Right lobe of liver (tissue), 6 donors: ENCODE data around the gene STK11. TPM values are rescaled to one million over a fixed set of nuclear protein-coding genes. Genes with fewer than 3 reads are reported as not detected.

Source experiments
- ATAC-seq, 4 donors: fragments of 200-7000 bp; cut with Tn5 transposase; one replicate each; pipeline ENCODE4 v1.9.1; 2020; ENCODE audit warnings: mild to moderate bottlenecking in 4 of 4, moderate library complexity in 4 of 4
- DNase-seq, 3 donors: peaks; one replicate each; pipeline ENCODE4 v3.0.0-alpha.2; 2020
- H3K27ac ChIP-seq, 3 donors: fragments of 200-600 bp; one replicate each; pipeline ENCODE4 v1.8.0; 2022
- H3K27me3 ChIP-seq, 2 donors: fragments of 200-600 bp; one replicate each; pipeline ENCODE4 v1.8.0; 2022
- H3K36me3 ChIP-seq, 4 donors: fragments of 200-600 bp; sonication (generic) in 1 of 4; one replicate each; pipeline versions ENCODE4 v1.5.1 to v1.8.0; 2017 to 2022; ENCODE audit warnings: control low read depth in 1 of 4
- H3K4me1 ChIP-seq, 4 donors: fragments of 200-600 bp; sonication (generic) in 1 of 4; one replicate each; pipeline versions ENCODE4 v1.5.1 to v1.8.0; 2017 to 2022; ENCODE audit warnings: control low read depth in 1 of 4
- H3K4me3 ChIP-seq, 3 donors: fragments of 200-600 bp; one replicate each; pipeline ENCODE4 v1.8.0; 2022
- H3K9me3 ChIP-seq, 4 donors: fragments of 200-600 bp; sonication (generic) in 1 of 4; one replicate each; pipeline versions ENCODE4 v1.5.1 to v1.8.0; 2017 to 2022; ENCODE audit warnings: control low read depth in 1 of 4
- POLR2A ChIP-seq: fragments of 450-650 bp; IDR thresholded peaks from one replicate; pipeline ENCODE4 v1.6.1; 2017; ENCODE audit warnings: antibody characterized with exemption, mild to moderate bottlenecking
- WGBS: methylation state at CpG from one replicate; pipeline ENCODE4 v1.1.6; 2018; ENCODE audit warnings: low coverage, low lambda C conversion rate; ENCODE audit not compliant: insufficient coverage; ENCODE audit errors: missing lambda C conversion rate; 5-methylcytosine and 5-hydroxymethylcytosine counted together
- intact Hi-C, 2 donors: fragments of 100-400 bp; cut with DNase I; formaldehyde crosslinking; loops; one replicate each; pipeline versions ENCODE4 v1.11.2 to v1.14.1; 2022
- total RNA-seq, 6 experiments: library from RNA; depleted of rRNA in 2 of 6; stranded (reverse); fragments of >200 nt in 2 of 6; fragmentation: NEBNext Ultra II Directional in 3 of 6; extraction: Animal tissue kit (Norgen Biotek cat#: 25700) in 3 of 6; gene quantifications; one replicate each; pipeline versions ENCODE4 v1.1.0 to v1.2.4, GENCODE V29; 2016 to 2023
- TF ChIP-seq, protein P1 (sequence below), 4 donors: fragments of 200-600 bp in 3 of 4; fragments of 450-650 bp in 1 of 4; IDR thresholded peaks; one replicate each; pipeline versions ENCODE4 v1.5.1 to v1.8.0; 2016 to 2022; ENCODE audit warnings: antibody characterized with exemption in 4 of 4, mild to moderate bottlenecking in 2 of 4
- donor health status: DM: no; HTN: yes; CAD: no.
- donor health status: DM: no; HTN: no; CAD: no.
- donor health status: DM: no; HTN: no; CAD: no.
- donor health status: DM: no; HTN: yes; CAD: no.
- donor health status: DM: no; HTN: yes; CAD: no.

STK11 gene
- total RNA-seq, 6 experiments from 2014 or later = 23.8 to 34.0 (median 29.5) TPM

DNA sequence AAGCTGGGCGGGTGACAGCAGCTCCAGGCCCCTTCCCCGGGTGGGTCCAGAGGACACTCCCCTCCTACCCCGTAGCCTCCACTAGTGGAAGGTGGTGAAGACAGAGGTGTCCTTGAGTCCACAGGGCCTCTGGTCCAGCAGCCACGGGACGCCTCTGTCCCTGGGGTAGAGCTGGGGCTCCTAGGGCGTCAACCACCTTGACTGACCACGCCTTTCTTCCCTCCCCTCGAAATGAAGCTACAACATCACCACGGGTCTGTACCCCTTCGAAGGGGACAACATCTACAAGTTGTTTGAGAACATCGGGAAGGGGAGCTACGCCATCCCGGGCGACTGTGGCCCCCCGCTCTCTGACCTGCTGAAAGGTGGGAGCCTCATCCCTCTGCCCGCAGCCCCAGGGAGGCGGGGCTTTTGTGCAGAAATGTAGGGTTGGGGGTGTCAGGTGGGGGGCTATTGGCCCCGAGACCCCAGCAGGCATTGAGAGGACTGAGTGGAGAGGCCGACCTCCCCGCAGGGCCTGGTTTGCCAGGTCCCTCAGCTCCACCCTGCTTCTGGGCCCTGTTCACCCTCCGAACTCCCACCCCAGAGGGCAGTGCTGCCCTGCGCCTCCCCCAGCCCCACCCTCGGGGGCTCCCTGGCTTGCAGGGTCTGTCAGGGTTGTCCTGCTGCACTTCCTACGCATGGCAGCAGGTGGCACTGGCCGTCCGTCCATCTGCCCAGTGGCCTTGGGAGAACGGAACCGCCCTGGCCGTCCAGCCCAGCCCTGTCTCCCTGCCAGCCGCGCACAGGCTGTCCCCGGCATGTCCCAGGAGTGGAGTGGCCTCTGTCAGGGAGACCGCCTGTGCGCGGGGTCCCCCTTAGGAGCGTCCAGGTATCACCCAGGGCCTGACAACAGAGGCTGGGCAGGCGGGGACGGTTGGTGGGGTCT is 15.7 kb downstream of the STK11 start:
- intact Hi-C loops = no loop called here
- DNase-seq (peak; percentile 76 to 81 (median 80)), ATAC-seq (peak; percentile 75 to 89 (median 81))
- 0% methylated on average over 2 of the region's 38 CpGs for WGBS
- no peak for TF ChIP-seq POLR2A
- TF ChIP-seq, protein P1, sequence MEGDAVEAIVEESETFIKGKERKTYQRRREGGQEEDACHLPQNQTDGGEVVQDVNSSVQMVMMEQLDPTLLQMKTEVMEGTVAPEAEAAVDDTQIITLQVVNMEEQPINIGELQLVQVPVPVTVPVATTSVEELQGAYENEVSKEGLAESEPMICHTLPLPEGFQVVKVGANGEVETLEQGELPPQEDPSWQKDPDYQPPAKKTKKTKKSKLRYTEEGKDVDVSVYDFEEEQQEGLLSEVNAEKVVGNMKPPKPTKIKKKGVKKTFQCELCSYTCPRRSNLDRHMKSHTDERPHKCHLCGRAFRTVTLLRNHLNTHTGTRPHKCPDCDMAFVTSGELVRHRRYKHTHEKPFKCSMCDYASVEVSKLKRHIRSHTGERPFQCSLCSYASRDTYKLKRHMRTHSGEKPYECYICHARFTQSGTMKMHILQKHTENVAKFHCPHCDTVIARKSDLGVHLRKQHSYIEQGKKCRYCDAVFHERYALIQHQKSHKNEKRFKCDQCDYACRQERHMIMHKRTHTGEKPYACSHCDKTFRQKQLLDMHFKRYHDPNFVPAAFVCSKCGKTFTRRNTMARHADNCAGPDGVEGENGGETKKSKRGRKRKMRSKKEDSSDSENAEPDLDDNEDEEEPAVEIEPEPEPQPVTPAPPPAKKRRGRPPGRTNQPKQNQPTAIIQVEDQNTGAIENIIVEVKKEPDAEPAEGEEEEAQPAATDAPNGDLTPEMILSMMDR (IDR thresholded peaks at IDR 0.05) = peak; percentile 68 to 83 (median 78)
- Histone ChIP-seq H3K4me1 (no peaks in the 10 kb centered on the region), H3K4me3 (no peak overlapping the region), H3K27me3 (no peaks in the 10 kb centered on the region), H3K27ac (no peak overlapping the region), H3K9me3 (no peaks in the 10 kb centered on the region), H3K36me3 (peaks cover 0 to 35% (median 11%) of the 10 kb centered on the region in 4 donors)

DNA sequence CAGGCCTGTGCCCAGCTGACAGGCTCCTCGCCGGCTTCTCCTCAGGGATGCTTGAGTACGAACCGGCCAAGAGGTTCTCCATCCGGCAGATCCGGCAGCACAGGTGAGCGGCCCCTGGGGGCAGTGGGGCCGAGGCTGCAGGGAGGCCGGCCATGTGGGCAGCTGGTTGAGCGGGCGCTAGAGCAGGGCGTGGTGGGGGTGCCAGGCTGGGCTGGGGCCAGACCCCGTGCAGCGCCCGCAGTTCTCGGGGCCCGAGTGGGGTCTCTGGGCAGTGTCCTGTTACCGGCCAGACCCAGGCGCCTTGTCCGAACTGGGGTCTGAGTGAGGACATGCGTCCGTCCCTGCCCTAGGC is 16.3 kb downstream of the STK11 start:
- Histone ChIP-seq H3K4me1 (no peaks in the 10 kb centered on the region), H3K4me3 (no peak overlapping the region), H3K27me3 (no peaks in the 10 kb centered on the region), H3K36me3 (peaks cover 0 to 41% (median 12%) of the 10 kb centered on the region in 4 donors), H3K9me3 (no peaks in the 10 kb centered on the region), H3K27ac (no peak overlapping the region)
- ATAC-seq = peak in 1 of 4 donors; percentile 1
- DNase-seq = no peak
- no peak for TF ChIP-seq POLR2A
- TF ChIP-seq, protein P1 (IDR thresholded peaks at IDR 0.05) = no peak
- intact Hi-C loops = no loop called here
- no CpG with 5 or more reads among the region's 22 CpGs for WGBS

DNA sequence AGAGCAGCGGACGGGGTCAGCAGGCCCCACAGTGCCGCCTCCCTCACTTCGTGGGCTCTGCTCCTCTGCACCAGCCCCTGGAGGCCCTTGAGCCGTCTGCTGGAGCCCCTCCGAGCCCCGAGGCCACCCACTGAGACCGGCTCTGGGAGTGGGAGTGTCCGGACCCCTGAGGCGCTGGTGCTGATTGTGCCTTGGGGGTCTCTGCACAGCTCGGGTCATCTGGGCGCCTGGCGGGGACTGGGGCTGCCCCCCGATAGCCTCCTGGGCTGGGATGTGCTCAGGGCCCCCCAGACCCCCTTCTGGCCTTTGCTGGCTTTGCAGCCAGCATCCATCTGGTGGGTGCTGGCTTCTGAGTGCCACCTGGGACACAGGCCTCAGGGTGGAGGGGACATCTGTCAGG is 16.8 kb downstream of the STK11 start:
- Histone ChIP-seq H3K27me3 (no peaks in the 10 kb centered on the region), H3K36me3 (peaks cover 0 to 41% (median 12%) of the 10 kb centered on the region in 4 donors), H3K27ac (no peak overlapping the region), H3K4me3 (no peak overlapping the region), H3K9me3 (no peaks in the 10 kb centered on the region), H3K4me1 (no peaks in the 10 kb centered on the region)
- DNase-seq = no peak
- 60% methylated on average over 1 of the region's 14 CpGs for WGBS
- TF ChIP-seq, protein P1 (IDR thresholded peaks at IDR 0.05) = no peak
- no peak for TF ChIP-seq POLR2A
- intact Hi-C loops = no loop called here
- ATAC-seq = no peak

DNA sequence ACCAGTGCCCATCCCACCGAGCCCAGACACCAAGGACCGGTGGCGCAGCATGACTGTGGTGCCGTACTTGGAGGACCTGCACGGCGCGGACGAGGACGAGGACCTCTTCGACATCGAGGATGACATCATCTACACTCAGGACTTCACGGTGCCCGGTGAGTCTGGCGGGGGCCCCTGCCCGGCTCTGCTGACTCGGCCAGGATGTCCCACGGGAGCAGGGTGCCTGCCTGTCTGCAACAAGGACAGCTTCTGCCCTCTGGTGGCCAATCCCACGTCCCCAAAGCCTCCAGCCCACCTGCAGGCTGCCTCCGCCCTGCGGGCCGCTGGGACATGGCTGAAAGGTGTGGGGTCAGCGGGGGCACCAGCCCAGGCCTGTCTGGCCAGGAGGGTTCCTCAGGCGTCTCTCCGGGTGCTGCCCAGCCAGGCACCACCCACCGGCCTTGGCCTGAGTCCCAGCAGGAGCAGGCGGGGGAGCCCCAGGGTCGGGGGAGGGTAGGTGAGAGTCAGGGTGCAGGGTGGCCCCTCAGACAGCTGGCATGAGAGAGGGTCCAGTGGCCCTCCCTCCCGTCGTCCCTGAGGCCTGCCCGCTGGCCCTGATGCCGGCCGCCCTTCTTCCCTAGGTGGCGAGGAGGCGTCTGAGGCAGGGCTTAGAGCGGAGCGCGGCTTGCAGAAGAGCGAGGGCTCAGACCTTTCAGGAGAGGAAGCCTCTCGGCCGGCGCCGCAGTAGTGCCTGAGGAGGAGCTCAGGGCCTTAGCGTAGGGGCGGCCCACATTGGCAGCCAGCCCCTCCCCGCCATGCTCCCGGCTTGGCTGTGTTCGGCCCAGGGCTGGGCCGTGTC is 17.7 kb downstream of the STK11 start:
- intact Hi-C loops = no loop called here
- peaks cover 0 to 41% (median 12%) of the 10 kb centered on the region in 4 donors for H3K36me3 ChIP-seq
- ATAC-seq (peak in 1 of 4 donors; percentile 6), DNase-seq (no peak)
- WGBS = 67% methylated on average over 9 of the region's 48 CpGs
- H3K4me3 ChIP-seq = no peak overlapping the region
- H3K9me3 ChIP-seq = no peaks in the 10 kb centered on the region
- H3K4me1 ChIP-seq = no peaks in the 10 kb centered on the region
- no peak overlapping the region for H3K27ac ChIP-seq
- H3K27me3 ChIP-seq = no peaks in the 10 kb centered on the region
- TF ChIP-seq, protein P1 (IDR thresholded peaks at IDR 0.05) = peak; percentile 23 to 43 (median 31)
- TF ChIP-seq POLR2A = no peak
